ENCODE data around the gene HIVEP3.

Gene HIVEP3

GRCh38 chr1:41749991-41750745 is 168.6 kb downstream of the HIVEP3 start:
- no peak for DNase-seq

DNA sequence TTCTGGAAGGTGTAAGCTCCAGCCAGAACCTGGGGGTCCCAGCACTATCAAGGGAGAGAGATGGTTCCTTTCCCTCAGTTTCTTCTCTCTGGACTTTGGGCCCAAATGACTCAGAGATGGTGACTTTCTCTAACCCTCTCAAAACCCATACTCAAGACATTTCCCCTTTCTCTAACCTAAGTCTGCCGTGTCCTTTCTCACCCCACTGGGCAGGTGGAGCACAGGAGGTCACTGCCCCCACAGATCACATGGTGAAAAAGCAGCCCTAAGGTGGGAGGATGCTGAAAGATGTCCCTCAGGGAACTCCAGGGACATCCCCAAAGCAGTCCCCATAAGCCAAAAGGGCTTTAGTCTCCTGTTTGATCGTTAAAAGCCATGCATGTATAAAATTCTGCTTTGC is 173.7 kb downstream of the HIVEP3 start:
- DNase-seq: no peak

- DNase-seq: peak; percentile 61
Measured at GRCh38 chr1:41743366-41743765, 175.4 kb downstream of the HIVEP3 start.

GRCh38 chr1:41742219-41742618 is 176.5 kb downstream of the HIVEP3 start:
- DNase-seq: peak; percentile 87

DNA sequence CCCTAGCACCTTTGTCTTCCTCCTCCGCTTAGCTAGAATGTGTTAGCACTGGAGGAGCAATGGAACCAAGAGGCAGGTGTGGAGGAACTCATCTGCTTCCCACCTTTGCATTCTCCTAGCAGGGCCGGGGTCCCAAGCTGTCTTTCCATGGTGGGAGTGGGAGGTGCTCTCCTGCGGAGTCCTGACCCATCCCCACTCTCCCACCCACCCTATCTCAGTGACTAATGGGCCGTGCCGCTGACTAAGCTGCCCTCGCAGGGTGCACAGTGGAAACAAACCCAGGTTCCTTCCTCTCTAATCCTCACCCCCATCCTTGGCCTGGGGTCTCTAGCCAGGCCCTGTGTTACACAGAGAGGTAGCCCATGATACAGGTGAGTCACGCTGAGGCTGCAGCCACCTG is 177.5 kb downstream of the HIVEP3 start:
- DNase-seq: no peak

- no peak for DNase-seq
Measured at GRCh38 chr1:41740630-41741239, 178.0 kb downstream of the HIVEP3 start.

- no peak for DNase-seq
Measured at GRCh38 chr1:41740058-41740457, 178.7 kb downstream of the HIVEP3 start.

DNA sequence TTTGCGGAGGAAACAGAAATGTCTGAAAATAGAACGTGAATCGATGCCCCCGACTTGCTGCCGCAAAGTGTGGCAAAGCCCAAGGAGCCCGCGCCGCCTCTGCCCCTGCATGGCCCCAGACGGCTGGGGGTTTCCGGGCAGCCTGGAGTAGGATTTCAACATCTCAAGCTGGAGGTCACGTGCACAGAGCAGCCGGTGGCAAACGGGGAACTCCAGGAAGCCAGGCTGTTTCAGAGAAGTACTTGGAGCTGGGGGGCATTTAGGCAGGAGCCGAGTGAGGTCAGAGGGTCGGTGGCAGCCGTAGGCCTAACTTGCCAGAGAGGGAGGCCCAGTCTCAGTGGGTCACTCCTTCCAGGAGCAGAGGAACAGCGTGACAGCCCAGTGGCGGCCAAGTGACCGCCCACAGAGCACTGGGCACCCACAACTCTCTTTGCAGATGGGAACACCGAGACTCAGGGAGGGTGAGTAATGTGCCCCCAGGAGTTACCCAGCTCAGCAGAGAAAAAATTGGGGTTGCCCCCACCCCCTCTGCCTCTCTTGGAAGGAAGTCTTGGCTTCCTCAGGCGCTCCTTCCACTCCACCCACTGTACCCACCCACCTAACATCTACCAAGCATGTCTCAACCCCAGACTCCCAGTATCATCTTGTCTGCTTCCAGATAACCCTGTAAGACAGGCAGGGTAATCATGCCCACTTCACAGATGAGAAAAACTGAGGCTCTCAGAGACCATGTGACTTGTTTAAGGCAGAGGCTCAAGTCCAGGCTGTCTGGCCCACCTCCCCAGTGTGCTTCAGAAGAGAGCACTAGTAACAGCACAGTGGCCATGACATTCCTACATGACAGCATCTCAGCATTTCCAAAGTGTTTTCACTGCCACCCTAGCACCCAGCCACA is 179.4 kb downstream of the HIVEP3 start:
- peak; percentile 78 for DNase-seq

GRCh38 chr1:41738475-41738874 is 180.2 kb downstream of the HIVEP3 start:
- DNase-seq: no peak

- no peak for DNase-seq
Measured at GRCh38 chr1:41738006-41738405, 180.7 kb downstream of the HIVEP3 start.

DNA sequence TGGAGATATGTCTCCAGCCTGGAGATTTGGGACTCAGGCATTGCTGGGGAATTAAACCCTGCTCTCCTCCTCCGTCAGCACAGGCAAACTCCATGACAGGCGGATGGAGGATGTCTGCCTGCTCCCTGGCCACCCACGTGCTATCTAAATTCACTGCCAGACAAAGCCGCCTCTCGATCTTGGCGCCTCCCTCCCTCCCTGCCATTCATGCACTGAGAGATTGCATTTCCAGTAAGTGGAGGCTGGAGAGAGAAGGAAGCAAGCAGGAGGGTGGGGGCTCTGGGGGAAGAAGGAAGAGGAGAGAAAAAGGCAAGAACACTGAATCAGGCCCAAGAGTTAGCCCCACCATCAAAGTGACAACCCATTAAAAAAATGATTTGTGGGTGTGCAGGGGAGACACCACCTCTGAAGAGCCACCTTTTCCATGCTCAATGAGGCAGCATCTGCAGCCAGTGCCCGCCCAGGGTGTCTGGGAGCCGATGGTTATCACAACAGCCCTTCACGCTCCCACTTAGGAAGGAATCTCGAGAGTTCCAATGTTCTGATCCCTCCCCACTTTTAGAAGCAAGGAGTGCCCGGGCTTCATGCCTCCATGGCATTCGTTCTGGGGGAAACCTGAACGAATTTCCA is 183.0 kb downstream of the HIVEP3 start:
- DNase-seq: no peak

- no peak for DNase-seq
Measured at GRCh38 chr1:41735139-41735538, 183.6 kb downstream of the HIVEP3 start.

DNA sequence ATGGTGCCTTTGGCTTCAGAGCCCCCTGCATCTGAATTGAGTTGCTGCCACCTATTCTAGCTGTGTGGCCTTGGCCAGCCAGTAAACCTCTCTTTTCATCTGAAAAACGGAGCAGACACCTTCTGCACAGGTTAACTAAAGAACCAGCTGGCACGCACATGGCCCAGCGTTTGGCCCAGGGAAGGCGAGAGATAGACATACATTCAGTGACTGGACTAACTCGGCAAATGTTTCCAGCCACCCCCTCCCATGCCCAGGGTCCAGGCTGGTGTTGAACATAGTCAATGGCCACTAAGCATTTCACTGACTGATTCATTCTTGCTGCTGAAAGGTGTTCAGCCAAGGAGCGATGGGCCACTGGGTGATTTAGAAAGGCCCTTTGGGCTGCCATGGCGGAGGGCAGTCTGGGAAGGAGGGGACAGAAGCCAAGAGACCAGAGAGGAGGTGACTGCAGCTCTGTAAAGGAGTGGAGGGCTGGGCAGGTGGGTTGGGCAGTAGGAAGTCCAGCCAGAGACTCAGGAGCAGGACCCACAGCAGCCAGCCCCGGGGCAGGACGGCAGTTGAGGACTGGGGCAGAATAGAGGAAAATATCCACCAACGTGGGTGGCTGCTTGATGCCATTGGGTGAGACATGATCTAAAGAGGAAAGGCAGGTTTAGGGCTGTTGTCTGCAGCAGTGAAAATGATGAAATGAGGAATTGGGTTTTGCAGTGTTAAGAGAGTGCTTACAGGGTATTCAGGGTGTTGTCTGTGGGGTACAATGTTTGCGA is 184.3 kb downstream of the HIVEP3 start:
- no peak for DNase-seq

DNA sequence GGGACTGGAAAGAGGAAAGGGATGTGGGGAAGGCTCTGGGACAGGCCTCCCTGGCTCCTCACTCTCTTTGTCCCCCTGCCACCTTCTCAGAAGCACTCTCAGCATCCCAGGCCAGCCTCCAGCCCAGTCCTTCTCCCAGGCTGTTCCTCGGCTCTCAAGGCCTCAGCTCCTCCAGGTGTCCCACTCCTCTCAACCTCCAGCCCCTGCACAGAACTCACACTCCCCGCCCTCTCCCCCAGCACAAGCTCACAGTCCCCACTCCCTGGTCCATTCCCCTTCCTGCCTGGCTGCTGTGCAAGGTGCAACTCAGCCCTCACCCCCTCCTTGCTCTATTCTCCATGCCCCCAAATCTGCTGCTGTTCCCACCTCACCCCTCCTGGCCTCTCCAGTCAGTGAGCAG is 185.0 kb downstream of the HIVEP3 start:
- no peak for DNase-seq

DNA sequence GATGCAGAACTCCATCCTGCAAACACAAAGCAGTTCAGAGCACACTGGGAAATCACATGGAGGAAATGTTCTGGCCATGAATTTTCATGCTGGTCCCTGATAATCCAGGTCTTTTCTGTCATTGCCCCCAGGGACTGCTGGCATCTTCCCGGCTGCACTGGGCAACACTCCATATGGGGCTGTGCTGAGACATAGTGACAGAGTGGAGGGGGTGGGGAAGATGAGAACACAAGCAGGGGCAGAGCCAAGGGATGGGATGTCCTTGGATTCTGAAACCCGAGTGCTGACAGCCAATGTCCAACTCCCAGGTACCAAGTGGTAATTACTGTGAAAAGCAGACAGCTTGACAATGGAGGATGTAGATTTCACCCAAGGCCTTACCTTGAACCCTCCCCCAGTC is 185.7 kb downstream of the HIVEP3 start:
- no peak for DNase-seq

GRCh38 chr1:41731516-41732030 is 187.1 kb downstream of the HIVEP3 start:
- DNase-seq: no peak

DNA sequence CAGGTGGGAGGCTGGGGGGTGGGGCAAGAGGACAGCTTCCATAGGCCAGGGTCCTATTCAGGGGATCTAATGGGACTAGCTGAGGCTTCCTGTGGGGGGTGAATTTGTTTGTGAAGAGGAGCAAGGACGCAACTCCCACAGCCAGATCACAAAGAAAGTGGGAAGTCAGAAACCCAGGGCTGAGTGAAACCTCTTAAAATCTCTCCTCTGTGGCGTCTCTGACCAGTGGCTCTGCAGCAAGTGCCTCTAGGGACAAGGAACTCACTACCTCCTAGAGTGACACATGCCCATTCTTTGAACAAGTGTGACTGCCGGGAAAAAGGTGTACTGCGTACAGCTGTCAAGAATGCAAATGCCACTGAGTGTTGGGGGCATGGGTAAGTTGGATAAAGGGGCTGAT is 187.9 kb downstream of the HIVEP3 start:
- DNase-seq: no peak

DNA sequence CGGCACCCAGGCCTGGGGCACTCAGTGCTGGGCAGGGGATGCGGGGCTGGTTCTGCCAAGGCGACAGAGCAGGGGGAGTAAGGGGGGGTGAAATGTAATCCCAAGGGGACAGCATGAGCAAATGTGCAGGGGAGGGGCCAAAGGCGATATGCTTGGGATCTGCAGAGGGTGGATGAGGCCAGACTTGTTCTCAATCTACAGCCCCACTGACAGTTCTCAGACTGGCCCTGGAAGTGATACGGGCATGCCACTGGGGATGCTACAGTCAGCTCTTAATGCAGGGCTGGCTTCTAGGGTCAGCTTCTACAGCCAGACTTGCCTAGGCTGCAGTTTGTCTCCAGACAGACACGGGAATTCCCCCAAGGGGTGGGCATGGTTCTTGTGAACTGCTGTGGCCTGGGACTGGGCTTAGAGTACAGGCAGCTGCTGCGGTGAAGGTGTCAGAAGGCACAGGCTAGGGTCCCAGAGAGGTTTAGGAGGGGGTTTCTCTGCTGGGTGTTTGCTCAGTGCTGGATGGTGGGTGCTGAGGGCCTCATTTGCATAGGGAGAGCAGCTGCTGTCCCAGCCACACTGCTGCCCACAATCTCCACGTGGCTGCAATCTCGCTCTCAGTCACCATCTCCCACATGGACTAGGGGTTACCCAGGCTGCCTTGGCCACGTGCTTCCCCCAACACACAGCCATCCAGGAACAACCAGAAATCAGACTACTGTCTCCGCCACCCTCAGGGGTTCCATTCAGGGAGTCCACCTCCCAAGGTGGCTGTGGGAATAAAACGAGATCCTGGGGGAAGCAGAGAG is 190.1 kb downstream of the HIVEP3 start:
- no peak for DNase-seq

DNA sequence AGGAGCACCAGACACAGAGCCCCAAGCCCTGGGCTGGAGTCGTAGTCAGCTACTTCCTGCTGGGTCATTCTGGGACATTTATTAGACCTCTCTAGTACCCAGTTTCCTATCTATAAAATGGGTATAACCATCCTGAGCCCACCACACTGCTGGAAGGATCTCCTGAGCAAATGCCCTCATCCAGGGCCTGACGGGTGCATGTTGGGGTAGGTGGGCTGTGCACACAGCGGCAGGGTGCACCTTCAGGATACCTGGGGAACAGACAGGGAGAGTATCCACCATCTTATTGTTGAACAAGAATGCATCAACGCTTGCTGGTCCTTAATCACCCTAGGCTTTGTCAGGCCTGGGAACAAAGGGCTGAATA is 191.0 kb downstream of the HIVEP3 start:
- no peak for DNase-seq

DNA sequence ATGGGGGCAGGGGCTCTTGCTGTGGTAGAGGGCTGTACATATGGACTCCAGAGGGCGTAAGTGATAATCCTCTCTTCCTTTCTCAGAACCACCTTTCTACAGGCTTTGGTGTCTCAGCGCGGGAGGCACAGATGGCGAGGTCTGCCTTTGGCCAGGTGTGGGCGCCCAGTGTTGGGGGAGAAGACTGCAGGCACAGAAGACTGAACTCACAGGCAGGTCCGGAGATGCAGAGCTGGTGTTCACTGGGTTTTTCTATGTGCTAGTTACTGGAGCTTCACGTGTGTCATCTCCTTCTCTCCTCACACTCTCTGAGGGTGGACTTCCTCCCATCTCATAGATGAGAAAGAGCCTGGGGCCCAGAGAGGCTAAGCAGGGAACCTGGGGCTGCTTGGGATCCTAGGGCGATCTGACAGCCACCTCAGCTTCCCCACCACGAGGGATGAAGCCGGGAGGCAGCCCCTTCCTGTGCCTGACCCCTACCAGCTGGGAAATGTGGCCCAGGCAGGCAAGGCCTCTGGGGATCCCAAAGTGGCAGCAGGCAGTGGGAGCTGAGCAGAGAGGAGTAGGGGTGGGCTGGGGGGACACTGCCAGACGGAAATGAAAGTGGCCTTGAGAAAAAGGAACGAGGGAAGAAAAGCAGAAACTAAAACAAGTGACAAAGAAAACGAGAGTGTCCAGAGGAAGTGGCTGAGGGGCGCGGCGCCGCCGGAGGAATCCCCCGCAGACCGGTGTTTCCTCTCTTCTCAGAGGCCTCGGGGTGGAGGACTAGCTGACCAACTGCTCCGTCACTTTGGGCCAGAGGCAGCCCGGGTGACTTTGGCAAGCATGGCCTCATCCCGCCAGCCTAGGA is 191.6 kb downstream of the HIVEP3 start:
- no peak for DNase-seq
